Retinal pigment epithelial cell (primary cell): ENCODE measurements around the gene UBE2F.

ENCODE experiments used
- DNase-seq: peaks from one replicate; pipeline ENCODE4 v3.0.0-alpha.2; 2010; ENCODE audit warnings: low read depth
- H3K4me3 ChIP-seq: 2 replicates; pipeline ENCODE4 v1.5.1; 2011; ENCODE audit warnings: mild to moderate bottlenecking, low read length, control low read depth, moderate library complexity
- CTCF ChIP-seq: conservative IDR thresholded peaks from 2 replicates; pipeline ENCODE4 v1.5.1; 2011; ENCODE audit warnings: low read depth, low read length, control low read depth, inconsistent platforms

Gene UBE2F, protein sequence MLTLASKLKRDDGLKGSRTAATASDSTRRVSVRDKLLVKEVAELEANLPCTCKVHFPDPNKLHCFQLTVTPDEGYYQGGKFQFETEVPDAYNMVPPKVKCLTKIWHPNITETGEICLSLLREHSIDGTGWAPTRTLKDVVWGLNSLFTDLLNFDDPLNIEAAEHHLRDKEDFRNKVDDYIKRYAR

DNA sequence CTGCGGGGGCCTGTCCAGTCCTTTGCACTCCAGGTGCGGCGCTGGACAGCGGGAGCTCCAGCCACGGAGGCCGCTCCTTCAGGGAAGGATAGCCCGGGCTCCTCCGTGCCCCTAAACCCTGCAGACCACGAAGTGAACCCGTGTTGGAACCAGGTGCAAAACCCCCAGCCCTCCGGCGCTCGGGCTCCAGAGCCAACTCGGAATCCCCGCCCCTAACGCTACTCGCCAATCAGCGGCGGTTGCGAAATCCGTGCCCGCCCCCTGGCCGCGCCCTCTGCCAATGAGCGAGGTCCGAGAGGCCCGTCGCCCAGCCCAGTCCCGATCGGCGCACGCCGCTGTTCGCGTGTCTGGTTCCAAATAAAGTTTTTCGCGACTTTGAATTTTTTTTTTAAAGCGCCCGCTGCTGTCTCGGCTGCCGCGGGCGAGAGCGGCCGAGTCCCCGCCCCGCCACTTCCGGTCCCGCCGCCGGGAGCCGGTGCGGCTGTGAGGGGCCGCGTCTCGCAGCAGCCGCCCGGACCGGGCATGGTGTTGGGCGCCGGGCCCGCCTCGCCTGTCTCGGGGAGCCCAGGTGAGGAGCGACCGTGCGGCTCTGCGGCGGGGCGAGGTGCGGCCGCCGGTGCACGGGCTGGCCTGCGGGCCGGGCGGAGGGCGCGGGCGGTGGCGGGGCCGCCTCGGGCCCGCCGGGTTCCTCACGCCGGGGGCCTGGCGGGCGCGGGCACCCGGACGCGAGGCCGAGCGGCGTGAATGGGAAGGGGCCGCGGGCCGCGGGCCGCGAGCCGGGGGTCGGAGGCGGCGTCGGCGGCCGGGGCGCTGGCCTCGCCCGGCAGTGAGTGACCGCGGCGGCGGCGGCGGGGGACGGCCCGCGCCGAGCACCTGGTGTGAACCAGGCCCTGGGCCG is at the start of gene UBE2F:
TSS of gene UBE2F (plus strand) at position 450 of the 898 bp plus-strand sequence. CDS start 6,094 bp downstream, outside the sequence.
- H3K4me3 ChIP-seq = peak within 1 kb of the TSS; percentile 82
- peak; percentile 79 for DNase-seq
- TF ChIP-seq CTCF = peak; percentile 3

DNA sequence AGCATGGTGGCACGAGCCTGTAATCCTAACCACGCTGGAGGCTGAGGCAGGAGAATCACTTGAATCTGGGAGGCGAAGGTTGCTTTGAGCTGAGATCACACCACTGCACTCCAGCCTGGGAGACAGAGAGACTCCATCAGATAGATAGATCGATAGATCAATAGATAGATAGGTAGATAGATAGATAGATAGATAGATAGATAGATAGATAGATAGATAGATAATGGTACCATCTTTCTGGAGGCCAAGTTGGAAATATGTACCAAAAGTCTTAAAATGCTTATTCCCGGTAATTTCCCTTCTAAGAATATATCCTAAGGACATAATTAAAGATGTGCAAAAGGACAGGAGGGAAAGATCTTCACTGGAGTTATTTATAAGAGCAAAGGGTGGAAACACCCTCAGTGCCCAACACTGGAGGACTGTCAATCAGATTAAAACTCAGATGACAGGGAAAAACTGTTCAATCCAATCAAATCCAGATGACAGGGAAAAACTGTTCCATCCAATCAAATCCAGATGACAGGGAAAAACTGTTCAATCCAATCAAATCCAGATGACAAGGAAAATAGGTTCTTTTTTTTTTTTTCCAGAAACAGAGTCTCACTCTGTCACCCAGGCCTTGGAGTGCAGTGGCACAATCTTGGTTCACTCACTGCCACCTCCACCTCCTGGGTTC is 49.0 kb upstream of the UBE2F start:
- no peak overlapping the region for H3K4me3 ChIP-seq
- no peak for TF ChIP-seq CTCF
- no peak for DNase-seq

- DNase-seq = no peak
- no peak overlapping the region for H3K4me3 ChIP-seq
- TF ChIP-seq CTCF = no peak
These were observed 47.2 kb upstream of the UBE2F start for GRCh38 chr2:237919593-237919992.

DNA sequence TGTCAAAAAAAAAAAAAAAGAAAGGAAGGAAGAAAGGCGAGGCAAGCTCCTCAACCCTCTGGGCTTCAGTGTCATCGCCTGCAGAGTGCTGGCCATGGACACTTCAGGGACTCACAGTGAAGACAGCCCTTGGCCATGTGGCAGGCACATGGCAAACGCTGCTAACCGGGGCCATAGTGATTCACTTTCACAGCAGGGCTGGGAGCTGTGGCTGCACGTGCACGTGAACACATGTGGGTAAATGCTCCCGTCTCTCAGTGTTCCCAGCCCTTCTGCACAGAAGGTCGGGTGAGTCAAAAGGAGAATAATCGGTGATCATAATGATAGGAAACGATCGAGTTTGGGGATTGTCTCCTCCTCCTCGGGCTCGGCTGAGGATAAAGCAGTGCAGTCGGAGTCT is 46.1 kb upstream of the UBE2F start:
- no peak for TF ChIP-seq CTCF
- H3K4me3 ChIP-seq = no peak overlapping the region
- no peak for DNase-seq

DNA sequence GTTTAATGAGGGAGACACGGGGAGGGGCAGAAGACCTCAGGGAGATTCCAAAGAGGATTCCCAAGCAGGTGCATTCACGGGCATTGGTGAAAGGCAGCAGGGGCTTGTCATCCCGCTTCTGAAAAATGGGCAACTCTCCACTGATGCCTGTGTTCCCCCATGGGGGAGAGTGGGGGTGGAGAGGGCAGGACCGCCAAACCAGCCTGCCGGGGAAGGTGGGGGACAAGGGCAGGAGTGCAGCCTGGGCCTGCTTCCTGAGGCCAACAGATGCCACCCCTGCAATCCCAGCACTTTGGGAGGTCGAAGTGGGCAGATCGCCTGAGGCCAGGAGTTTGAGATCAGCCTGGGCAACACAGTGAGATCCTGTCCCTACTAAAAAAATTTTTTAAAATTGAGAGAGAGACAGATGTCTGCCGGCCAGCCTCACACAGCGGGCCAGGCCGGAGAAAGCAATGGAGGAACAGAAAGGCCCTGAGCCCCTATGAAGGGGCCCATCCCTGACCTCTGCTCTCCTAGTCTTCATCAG is 44.8 kb upstream of the UBE2F start:
- H3K4me3 ChIP-seq = no peak overlapping the region
- no peak for TF ChIP-seq CTCF
- no peak for DNase-seq

DNA sequence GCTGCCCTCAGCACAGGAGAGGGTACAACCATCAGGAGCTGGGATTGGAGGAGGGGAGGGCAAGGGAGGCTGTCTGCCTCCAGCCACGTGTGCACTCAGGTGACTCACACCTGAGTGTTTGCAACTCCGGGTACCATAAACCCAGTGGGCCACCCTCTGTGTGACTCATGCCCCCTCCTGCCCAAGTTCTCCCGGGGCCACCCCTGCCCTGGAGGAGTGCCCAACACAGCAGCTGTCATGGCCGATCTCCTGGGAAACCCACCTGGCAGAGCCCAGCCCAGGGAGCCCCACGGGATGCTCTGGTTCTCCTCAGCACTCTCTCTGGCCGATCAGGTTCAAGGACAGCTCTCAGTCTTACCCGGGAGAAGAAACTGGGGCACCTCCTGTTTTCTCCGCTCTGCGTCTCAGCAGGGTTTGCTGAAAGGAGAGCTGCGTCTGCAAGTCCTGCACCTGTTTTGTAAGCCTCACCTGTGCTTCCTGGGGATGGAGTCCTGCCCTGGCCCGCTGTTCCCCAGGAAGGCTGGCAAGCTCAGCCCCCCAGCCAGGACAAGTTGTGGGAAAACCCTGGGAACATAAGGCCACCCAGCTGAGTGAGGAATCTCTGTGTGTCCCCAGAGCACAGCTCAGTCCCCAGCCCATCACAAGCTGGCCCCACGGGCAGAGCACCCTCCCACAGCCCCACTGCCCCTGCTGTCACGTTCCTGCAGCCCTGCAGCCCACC is 44.0 kb upstream of the UBE2F start:
- H3K4me3 ChIP-seq = no peak overlapping the region
- no peak for DNase-seq
- no peak for TF ChIP-seq CTCF
